HG03520 (cell line): Measurements from ENCODE around the gene KAZN.

Source experiments
- ATAC-seq: cut with Tn5 transposase; IDR thresholded peaks from one replicate; pipeline ENCODE4 v1.9.1; 2021; ENCODE audit warnings: mild to moderate bottlenecking, moderate library complexity; ENCODE audit not compliant: unreplicated experiment

Gene KAZN

DNA sequence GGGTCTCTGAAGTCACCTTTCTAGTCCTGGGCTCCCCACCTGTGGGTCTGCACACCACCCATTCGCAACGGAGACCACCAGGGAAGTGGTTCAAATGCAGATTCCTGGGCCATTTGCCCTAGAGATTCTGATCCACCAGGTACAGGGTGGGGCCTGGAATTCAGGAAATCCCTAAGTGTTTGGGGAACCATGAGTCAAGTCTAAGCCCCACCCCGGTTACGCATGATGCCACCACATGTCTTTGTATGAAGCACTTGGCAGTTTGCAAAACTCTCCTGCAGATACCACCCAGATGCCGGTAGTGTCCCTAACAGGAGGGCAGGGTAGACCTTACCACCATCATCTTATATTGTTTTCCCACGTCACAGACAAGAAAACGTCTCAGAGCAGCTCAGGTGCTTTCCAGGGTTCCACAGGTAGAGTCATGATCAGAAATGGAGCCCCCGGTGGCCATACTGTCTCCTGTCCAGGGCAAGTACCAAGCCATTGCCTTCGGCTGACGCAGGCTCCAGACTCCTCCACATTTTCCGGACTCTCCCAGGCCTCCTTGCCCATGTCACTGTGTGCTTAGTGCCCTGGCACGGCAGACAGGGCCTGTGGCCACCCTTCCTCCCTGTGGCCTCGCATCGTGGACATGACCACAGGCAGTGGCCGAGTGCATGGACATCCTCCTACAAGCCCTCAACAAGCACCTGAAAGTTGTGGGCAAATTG, 465.9 kb downstream of the KAZN start:
- no peak for ATAC-seq

DNA sequence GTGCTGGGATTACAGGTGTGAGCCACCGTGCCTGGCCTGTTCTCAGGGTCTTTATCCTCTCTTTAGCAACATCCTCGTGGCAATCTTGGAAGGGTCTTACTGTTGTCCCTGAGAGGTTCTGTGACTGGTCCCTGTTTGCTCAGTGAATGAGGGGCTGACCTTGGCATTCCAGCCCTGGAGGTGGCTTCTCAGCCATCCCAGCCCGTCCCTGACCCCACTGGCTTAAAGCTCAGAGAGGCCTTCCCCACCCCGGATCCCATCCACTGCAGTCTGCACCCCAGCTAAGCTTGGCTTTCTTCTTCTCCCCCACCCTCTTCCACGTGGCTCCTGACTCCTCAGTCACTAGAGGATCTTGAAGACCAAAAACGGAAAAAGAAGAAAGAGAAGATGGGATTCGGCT, 466.8 kb downstream of the KAZN start:
- no peak for ATAC-seq

DNA sequence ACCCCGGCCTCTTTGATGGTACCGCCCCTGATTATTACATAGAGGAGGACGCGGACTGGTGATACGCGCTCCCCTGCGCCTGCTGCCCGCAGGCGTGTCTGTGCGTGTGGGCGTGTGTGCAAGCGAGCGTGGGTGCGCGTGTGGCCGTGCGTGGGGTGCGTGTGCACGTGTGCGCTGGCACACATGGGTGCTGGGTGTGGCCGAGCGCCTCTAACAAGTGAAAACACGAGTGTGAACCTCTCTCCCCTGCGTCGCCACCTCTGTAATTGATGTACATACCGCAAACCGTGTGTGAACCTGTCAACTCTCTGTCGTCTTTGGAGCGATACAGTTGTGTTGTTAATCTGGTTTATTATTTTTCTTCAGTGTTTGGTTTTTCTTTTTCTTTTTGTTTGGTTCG, 467.3 kb downstream of the KAZN start:
- ATAC-seq = no peak

DNA sequence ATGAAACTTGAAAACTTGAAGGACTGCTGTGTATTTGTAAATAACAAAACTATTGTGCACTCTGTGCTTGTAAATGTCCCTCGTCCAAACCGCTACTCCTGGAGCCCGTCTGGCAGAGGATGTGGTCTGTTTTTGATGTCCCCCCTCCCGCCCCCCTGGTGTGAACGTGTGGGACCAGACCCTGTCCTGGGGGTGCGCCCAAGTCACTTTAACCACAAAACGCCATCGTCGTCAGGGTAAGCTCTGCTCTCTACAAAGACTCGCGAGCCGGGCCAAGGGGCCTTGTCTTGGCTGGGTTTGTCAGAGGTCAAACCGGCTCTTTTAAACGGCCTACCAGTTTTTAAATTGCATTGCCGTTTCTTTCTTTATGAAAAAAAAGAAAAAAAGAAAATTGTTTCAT, 467.7 kb downstream of the KAZN start:
- ATAC-seq = no peak

DNA sequence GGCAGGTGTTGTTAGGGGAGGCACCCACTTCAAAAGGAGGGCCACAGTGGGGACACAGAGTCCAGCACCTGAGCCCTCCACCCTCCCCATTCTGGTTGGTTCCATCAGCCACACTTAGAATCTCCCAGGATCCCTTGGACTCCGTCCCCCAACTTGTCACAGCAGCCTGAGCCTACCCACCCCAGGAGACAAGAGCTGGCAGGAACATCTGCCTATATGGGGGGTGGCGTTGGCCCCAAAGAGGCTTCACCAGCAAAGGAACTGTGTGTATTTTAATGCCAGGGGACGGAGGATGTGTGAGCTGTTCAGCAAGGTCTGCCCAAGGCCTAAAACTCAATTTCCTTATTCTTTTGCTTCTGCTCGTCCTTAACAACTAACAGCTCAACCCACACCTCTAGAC, 468.7 kb downstream of the KAZN start:
- ATAC-seq = no peak

DNA sequence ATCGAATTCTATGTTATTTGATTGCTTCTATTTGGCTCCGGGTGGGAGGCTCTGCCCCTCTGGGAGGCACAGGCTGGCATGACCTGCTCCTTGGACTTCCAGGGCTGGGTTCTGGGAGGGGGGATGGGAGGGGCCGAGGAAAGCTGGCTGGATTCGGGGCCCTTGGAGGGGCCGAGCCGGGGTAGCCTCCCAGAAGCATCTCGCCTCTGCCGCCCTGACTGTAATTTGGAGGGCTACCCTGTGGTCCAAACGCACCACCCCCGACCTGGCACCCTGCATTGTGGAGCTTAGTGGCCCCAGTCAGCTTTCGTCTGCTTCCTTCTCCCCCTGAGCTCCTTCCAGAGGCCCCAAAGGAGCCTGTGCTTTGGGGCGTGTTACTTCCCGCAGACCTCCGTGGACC, 469.7 kb downstream of the KAZN start:
- no peak for ATAC-seq

DNA sequence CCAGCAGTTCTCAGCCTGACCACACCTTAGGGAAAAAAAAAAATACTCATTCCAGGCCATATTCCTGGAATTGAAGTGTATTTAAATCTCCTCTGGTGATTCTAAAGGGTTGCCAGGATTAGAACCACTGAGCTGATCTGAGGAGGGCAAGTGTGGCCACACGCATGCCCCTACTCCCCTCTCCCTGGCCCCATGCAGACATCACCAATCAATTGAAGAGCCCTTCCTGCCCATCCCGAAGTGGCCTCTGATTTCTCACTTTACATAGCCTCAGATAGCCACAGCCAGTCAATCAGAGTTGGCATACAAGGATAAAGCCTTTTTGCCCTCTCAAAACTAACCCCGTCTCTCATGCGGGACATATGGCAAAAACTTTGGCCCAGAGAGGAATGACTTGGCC, 470.5 kb downstream of the KAZN start:
- no peak for ATAC-seq

DNA sequence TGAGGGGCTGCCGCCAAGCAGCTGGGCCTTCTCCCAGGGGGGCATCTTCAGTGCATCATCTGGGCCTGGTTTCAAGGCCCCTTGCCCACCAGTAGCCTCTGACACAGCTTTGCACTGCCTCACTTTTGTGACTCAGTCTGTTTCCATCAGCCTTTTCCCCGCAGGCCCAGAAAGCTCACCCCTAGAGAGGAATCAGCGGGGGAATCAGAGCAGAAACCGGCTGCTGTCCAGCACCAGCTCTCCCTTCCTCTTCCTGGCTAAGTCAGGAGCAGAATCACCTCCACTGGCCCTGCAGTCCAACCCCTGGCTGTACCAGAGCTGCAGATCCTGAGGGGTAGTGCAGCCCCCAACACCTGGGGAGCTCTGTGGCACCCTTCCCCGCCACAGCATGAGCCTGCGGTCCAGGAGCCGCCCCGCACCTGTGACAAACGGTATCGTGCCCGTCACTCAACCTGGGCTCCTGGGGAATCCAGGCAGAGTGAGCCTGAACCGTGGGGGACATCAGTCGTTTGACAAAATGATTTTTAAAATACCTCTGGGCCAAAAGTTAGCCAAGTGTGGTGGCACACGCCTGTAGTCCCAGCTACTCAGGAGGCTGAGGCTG, 471.8 kb downstream of the KAZN start:
- ATAC-seq = no peak

DNA sequence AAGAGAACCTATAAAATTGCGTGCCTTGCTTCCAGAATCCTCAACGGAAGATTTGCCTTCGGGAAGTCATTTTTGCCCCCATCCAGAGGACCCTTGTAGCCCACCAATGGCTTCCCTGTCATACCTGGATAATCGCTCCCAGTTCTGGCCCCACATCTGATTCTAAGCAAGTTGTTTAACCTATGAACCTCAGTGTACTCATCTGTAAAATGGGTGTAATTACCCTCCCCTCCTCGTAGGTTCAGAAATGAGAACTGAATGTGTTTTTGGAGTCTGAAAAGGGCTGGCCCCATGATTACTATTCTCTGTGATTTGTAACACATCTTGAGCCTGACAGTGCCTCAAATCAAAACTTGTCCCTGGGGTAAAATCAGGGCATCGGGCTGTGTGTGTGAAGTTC, 473.5 kb downstream of the KAZN start:
- no peak for ATAC-seq

DNA sequence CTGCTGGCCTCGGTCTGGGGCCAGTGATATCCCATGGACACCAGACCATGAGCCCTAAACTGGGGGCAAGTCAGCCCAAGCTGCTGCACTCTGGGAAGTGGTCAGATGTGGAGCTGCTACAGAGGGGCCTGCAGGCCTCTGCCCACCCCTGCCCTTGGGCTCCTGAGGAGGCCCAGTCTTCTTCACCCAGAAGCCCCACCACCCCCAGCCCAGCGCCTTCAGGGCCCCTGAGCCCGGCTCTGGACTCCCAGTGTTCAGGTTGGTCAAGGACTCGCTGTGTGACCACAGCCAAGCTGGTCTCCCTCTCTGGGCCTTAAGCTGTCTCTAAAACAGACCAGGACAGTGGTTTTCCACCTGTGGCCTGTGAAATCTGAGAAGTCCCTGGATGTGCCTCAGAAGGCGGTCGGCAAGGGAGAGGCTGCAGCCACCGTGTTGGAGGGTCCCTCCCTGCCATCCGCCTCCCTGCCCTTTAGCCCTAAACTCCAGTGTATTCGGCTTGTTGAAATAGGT, 475.4 kb downstream of the KAZN start:
- no peak for ATAC-seq

DNA sequence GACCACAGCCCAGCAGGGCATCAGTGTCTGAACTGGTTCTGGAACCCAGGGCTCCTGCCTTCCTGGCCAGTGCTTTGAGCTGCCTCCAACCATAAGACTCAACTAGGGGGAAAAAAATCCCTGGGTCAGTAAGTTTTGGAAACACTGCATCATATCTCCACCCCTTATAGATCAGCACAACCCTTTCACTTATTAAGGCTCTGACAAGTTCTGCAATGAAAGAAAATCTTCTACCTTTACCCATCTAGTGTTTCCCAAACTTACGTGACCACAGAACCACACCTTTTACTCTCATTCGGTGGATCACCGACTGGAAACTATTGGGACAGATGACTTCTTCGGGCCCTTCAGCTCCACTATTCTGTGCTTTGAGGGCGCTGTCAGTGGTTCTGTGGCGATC, 476.7 kb downstream of the KAZN start:
- ATAC-seq = no peak

DNA sequence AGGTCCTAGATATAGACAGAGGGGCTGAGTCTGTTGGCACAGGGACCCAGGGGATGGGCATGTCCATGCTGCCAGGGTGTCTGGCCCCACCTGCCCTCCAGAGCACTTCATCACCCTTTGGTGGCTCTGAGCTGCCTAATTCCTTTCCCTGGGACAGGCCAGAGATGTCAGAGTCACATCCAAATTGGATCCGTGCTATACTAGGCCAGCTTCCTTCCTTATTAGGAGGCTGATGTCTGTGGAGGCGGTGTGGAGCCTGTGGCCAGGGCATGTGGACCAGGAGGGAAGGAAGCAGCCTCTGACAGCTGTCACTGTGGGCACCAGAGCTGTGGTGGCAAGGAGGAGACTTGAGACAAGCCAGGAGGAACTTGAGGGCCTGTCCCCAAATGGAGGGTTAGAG, 477.3 kb downstream of the KAZN start:
- ATAC-seq = no peak

DNA sequence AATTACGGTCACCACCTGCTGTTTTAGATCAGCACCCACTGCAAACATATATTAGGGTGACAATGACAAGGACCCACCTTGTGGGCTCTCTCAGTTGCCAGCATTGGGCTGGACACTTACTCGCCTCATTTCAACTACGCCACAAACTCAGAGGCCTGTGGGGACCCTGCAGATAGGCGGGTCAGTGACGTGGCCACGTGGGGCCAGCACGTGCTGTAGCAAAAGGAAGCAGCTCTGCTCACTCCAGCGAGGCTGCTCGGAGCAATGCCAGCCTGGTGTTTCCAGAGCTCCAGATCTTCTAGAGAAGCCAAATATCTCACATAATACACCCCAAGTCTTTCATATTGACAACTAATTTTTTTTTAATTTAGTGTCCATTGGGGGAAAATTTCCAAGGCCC, 478.3 kb downstream of the KAZN start:
- no peak for ATAC-seq

DNA sequence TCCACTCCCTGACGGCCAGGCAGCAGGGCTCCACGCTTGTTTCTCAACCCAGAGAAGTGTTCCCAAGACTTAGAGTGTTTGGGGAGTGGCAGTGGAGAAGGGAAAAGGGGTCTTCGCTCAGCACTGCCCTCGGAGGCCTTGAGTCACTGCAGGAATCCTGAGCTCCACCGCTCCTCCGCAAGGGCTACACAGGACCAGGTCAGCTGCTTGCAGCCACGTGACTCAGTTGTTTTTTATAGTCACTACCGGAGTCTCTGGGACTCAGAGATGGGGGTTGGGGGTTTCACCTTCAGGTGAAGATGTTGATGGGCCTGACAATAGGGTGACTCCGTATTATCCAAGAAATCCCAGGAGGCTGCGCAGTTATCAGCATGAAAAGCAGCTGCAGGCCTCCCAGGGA, 478.9 kb downstream of the KAZN start:
- no peak for ATAC-seq

DNA sequence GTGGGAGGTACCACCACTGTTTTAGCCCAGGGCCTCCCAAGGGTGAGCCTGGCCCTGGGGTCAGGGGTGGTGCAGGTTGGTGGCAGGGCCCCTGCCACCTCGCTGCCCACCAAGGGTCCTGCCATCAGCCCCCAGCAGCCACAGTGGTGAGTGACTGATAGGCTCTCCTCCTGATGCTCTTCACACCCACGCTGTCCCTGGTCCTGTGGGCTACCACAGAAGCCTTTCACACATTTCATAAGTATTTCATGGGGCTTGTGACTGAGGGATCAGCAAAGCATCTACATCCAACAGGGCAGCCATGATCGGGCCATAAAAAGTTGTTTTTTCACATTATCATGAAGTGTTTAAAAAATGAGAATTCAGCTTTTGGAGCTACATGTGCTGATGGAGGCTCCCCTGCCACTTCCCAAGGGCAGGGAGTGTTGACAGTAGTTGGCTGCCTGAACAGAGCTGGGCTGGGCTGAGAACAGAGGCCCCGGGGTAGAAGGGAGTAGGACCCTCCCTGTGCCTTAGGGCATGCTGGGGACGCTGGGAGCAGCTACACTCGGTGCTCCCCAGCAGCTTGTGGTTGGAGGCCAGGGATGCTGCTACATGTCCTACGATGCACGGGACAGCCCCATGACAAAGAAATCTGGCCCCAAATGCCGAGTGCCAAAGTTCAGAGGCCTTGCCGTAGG, 482.0 kb downstream of the KAZN start:
- ATAC-seq = no peak

DNA sequence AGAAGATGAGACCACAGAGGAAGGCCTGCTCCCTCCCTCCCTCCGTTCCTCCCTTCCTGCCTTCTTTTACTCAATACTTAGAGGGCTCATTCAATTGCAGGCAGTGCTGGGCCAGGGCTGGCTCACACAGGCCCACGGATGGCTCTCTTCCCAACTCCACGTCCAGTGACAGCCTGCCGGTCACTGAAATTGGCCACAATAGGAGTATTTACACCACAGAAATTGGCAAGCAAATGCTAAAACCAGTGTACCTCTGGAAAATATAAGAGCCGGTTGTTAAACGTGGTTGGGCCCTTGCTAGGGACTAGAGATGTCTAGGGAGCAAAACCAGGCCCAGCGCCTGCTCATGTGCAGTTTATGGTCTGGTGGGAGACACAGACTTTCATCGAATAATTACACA, 482.6 kb downstream of the KAZN start:
- ATAC-seq = no peak

DNA sequence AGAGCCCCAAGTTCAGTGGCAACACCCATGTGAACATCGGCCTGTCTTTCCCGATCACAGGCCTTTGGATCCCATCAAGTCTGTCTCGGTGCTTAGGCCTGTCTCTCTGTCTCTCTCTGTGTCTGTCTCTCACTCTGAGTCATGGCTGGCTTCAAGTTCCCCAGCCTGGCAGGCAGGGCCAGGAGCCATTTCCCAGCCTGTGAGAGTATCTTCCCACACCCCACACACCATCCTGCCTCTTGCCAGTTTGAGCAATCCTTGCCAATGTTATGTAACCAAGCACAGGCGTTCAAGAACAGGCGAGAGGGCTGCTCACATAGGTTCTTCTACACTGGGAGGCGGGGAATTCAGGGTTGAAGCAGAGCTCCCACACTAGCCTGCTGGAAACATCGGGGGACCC, 485.1 kb downstream of the KAZN start:
- no peak for ATAC-seq

DNA sequence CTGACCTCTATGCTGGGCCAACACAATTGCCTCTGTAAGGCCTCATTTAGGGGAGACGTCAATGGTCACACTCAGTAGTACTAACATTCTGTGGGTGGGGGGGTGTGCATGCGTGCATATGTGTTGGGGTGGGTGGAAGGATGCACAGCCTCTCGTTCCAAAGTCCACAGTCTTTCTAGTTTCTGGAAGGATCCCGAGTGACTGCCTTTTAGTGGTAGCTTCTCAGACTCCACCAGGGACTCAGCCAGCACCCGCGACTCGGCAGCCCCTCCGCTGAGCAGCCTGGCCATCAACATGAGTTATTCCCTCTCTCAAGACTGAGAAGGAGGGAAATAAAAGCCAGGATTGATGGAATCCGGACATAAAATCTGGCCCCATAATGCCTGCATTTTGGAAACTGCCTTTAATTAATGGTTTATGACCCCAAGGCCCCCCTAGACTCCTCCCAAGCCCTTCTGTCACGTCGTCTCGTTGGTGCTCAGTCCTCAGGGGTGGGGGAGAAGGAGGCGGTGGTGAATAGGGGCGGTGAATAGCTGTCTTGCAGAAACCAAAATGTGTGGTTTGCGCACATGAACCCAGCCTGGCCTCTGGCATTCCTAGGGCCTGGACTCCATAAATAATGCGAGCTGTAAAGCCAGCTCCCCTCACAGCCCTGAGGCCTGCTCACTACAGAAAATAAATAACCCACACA, 489.9 kb downstream of the KAZN start:
- ATAC-seq = no peak

DNA sequence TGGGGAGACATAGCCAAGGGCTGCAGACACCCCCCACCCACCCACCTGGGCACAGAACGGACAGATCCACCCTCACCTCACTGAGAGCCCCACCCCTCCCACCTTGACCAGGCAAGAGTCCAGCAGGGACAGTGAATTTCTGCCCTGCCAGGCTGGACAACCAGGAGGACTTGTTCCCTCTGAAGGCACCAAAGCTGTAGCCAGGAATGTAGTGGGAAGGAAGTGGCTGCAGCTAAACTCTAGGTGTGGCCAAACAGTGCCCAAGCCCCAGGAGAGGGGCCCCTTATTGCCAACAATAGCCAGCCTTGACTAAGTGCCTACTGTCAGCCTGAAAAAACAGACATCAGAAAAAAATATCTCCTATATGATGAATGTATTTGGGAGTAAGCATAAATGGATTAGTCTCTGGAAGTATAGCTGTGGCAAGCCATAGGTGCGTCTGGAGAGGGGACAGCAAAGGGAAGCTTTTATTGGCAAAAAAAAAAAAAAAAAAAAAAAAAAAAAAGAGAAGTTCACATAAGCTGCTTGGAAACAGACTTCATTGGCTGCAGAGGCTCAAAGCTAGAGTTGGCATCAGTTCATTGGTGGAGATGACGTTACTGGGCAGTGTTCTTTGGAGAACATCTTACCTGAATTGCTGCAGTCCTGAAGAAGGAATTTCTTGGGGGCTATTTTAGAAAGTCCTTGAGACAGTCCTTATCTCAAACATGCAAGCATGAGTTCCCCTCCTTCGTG, 490.9 kb downstream of the KAZN start:
- ATAC-seq = no peak

DNA sequence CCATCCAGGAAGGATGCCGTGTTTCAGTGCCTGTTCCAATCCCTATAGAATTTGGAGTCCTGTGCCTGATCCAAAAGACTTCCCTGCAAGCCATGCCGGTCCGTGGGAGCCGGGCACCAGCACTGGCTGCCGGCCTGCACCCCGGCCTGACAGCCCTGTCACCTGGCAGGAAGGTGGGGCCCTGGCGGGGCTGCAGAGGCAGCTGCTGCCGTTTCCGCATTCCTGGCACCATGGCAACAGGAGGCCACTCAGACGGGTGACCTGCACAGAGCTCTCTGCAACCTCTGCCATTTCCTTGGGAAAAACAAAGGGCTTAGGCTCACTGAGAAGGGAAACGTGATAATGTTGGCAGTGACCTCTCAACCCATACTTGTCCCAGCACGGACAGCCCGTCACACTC, 491.9 kb downstream of the KAZN start:
- ATAC-seq = no peak

DNA sequence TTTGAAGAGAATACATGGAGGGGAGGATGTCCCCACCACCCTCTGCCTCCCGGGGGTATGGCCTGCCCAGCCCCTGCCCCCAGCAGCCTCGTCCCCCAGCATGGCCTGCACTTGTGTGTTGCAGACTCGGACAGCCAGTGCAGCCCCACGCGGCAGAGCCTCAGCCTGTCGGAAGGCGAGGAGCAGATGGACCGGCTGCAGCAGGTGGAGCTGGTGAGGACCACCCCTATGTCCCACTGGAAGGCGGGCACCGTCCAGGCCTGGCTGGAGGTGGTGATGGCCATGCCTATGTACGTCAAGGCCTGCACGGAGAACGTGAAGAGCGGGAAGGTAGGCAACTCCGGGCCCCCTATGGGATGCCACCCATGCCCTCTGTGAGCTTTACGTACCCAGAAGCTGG, 495.6 kb downstream of the KAZN start:
- ATAC-seq = no peak
